ENCODE results near the gene KSR1. TPM values are rescaled to one million over a fixed set of nuclear protein-coding genes. Genes with fewer than 3 reads are reported as not detected.
"Not testable (repeated sequence)": the region's sequence is repeated elsewhere in the genome, so short reads cannot be mapped to it uniquely, and the experiment has no call there.

Gene KSR1
- polyA plus RNA-seq, 3 donors: 45.5 to 90.5 (median 49.0) TPM

DNA sequence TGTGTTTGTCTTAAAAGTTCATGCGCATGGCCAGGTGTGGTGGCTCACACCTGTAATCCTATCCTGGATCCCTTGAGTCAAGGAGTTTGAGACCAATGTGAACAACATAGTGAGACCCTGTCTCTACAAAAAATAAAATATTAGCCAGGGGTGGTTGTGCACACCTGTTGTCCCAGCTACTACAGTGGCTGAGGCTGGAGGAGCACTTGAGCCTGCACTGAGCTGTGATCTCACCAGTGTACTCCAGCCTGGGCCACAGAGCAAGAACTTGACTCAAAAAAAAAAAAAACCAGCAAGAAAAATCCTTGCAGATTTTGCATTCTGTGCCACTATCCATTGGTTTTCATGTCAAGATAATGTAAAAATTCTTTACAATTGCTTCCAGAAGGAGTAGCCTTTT, 8.2 kb downstream of the KSR1 start:
- DNase-seq (ENCODE audit: extremely low read depth in 1 of 11, low read depth in 9 of 11, low spot score in 4 of 11): no peak

DNA sequence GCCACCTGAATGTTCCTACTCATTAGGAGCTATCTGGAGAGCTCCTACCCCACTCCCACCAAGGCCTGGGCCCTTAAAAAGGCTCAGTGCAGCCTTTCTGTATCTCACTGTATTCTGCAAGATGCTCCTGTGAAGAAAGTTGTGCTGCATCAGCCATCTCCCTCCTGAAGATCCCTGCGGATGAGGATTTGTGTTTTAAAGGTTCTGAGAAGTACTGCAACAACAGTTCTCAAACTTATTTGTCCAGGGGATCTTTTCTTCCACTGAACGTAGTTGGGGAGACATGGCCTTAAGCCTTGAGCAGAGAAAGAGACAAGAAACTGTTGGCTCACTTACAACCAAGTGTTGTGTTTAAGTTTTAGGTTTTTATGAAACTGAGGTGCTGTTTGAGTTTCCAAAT, 9.6 kb downstream of the KSR1 start:
- DNase-seq (ENCODE audit: extremely low read depth in 1 of 11, low read depth in 9 of 11, low spot score in 4 of 11): not testable (repeated sequence)

DNA sequence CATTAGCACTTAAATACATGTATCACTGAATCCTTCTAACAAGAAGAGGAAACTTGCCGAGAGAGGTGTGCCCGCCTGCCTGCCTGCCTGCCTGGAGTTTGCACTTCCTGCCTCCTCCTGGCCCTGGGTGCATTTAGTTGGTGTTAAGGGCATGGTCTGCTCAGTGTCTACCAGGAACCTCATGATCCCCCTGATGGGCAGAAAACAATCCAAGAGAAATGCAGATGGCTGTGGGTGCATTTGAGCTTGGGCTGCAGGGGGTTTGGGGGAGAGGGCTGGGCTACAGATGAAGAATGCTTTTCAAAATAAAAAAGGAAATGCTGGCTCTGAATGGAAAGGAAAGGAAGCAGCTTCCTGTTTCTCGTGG, 10.1 kb downstream of the KSR1 start:
- no peak for DNase-seq (ENCODE audit: extremely low read depth in 1 of 11, low read depth in 9 of 11, low spot score in 4 of 11)

DNA sequence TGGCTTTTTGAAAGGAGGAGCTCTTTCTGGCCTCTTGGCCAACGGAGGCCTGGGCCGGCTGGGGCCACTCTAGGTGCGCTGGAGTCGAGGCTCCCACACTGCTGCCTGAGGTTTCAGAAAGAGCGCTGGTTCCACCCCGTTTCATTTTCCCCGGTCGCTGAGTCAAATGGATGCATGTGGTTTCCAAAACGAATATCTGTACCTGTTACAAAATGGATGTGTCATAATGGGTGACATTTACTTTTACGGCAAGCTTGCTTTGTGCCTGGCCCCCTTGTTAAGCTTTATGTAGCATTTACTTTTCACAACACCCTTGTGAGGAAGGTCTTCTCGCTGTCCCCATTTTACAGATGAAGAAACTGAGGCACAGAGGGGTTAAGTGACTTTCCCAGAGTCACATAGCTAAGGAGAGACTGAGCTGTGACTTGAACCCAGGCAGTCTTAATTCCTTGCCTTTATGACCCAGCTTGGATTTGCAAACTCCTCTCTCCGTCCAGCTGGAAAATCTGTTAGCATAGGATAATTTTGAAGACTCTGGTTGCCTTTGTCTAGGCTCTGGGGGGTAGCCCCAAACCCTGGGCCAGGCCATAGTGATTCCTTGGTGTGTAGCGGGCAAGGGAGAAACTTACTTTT, 10.6 kb downstream of the KSR1 start:
- no peak for DNase-seq (ENCODE audit: extremely low read depth in 1 of 11, low read depth in 9 of 11, low spot score in 4 of 11)

DNA sequence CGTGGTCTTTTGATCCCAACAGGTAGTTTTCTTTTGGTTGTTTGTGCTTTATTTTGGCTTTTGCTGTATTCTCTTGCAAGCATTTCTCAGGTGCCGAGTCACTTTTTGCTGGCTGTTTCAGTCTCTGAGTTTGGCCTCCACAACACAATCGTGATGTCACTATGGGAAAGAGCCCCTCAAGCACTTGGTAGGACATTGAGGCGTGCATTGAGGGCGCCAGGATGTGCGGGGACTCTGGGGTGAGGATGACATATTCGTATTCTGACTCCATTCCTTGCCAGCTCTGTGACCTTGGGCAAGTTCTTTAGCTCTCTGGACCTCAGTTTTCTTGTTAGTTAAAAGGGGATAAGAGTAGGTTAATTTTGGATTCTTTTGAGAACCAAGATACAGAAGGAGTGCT, 13.0 kb downstream of the KSR1 start:
- DNase-seq (ENCODE audit: extremely low read depth in 1 of 11, low read depth in 9 of 11, low spot score in 4 of 11): no peak

DNA sequence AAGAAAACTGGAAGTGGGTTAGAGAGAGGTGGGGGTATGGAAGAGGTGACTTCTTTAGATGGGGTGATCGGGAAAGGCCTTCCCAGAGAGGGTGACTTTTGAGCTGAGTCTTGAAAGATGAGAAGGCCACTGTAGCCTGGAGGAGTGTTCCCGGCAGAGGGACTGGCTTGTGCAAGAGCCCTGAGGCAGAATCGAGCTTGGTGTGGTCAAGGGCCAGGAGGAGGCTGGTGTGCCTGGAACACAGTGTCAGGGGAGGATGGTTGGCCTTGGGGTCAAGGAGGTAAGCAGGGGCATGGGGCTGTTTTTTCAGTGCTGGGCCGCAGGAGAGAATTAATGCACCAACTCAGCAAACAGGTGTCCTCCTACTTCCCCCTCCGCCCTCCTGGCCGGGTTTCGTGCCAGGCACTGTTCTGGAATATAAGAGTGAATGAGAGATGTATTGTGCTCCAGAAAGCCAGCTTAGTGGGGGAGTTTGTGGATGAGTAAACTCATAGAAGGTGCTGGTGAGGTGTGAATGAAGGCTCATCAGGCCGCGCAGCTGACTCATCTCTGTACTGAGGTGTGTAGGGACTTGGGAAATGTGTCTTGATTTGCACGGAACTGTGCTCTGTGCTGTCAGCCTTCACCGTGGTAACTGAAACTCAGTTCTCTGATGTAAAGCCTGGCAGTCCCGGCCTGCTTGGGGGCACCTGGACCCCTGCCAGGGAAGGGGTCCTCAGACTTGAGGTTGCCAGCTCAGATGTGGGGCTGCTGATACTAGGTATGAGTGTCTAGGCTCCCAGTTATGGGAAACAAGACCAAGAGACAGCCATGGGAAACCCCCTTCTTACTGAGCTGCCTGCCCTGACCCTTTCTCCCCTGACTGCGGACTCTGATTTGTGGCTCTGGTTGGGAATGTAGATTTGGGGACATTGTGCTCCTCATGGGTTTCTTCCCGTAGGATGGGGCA, 15.3 kb downstream of the KSR1 start:
- no peak for DNase-seq (ENCODE audit: extremely low read depth in 1 of 11, low read depth in 9 of 11, low spot score in 4 of 11)

DNA sequence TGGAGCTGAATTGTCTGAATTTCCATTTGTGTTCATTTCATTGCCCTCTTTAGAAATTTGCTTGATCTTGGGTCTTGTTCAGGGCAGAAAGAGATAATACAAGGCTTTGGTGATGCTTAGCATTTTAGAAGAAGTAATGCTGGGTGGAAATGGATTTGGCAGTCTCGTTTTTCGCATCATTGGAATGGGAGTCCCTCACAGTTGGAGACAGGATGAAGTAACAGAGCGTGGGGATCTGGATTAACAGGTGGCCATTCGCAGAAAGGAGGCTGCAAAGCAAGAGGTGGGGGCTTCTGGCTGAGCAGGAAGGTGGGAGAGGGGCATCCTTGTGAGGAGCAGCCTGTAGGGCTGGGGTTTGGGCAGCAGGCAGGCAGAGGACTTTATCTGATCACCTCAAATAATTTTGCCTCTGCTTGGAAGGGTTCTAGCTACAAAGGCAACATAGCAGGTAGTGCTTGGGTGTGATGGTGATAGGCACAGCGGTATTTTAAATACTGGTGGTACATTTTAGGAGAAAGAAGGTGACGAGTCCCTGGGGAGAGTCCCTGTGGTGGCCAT, 17.0 kb downstream of the KSR1 start:
- no peak for DNase-seq (ENCODE audit: extremely low read depth in 1 of 11, low read depth in 9 of 11, low spot score in 4 of 11)

DNA sequence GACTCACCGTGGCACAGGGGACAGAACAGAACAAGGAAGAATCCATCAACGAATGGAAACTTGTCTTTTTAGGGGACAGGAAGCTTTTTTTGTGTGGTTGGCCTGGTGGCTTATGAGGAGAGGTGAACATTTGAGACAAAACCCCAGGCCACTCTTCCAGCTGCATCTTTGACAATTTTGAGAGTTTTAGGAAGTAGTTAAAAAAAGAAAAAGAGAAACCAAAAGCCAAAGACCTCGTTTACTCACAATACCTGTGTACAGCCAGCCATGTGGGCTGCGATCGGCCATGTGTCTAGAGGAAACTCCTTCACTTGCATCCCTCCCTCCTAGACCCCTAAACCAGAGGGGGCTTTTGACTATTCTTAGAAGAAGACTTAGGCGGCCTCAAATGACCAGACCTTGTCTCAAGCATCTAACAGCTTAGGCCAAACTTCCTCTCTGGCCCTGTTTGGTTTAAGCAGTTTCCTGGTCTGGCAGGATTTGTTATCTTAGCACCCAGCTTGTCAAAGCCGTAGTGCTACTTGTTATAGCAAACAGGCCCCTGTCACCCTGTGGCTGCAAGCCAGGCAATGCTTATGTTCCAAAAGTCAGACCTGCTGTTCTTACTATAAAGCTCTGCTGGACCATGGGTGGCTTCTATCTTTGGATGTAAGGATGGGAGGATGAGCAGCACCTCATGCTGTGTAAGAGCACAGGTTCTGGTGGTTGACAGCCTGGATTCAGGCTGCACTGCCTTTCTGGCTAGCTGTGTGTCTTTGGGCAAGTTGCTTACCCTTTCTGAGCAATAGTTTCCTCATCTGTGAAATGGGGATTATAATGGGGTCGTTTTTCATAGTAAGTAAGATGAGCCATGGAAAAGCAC, 17.7 kb downstream of the KSR1 start:
- DNase-seq (ENCODE audit: extremely low read depth in 1 of 11, low read depth in 9 of 11, low spot score in 4 of 11): no peak

DNA sequence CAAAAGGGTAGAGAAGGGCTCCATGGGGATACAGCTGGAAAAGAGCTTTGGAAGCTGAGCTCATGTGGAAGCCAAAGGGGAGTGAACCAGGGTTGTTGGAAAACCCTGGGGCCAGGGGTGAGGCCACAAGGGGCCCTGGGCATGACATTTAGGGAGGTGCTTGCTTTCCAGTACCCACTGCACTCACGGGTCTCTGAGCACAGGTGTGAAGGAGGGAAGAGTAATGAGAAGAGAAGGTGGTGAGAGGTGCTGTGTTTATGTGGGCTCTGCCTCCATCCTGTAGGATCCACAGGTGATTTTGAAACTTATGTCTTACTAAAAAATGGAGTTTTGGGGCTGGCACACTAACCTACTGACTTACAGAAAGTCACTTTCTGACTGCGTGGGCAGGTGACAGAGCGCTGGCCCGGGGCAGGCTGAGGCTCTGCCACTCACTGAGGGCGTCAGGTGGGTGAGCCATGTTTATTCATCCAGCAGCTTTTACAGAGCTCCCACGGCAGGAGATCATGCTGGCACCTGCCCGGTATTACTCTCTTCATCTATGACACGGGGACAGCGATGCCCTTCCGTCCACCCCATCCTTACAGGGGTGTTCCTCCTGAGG, 18.9 kb downstream of the KSR1 start:
- no peak for DNase-seq (ENCODE audit: extremely low read depth in 1 of 11, low read depth in 9 of 11, low spot score in 4 of 11)

DNA sequence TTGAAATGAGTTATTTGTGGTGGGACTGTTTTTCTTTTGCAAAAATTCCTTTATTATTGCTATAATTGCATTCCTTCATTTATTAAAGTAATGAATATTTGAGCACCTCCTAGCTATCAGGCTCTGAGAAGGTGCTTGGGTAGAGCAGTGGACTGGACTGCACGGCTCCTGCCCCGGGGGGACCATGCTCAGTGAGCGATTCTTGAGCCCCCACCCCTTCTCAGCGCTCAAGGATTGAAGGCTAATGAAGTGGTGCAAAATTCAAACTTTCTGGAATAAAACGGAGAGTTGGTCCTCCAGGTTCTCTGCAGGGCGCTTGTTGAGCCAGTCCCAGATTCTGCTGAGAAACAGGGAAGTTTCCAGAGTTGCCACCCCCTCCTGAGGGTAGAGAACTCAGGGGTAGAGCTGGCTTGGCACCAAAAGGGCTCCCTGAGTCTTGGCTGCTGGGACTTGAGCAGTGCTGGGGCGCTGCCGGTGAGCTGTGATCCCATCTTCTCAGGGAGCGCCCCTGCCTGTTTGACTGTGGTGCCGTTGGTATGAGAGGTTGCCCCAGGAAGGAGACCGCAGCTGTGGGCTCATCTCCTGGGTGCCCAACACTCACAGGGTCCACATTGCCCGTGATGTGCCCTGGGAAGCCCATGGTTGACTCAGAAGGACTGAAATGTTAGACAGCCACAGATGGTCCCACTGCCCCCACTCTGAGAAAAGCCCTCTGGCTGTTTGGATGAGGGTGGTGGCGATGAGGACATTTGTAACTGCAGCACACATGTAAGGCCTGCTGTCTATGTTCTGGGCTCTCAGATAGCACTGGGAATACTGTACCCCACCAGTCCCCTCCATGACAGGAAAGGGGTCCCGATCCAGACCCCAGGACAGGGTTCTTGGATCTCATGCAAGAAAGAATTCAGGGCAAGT, 20.0 kb downstream of the KSR1 start:
- no peak for DNase-seq (ENCODE audit: extremely low read depth in 1 of 11, low read depth in 9 of 11, low spot score in 4 of 11)

DNA sequence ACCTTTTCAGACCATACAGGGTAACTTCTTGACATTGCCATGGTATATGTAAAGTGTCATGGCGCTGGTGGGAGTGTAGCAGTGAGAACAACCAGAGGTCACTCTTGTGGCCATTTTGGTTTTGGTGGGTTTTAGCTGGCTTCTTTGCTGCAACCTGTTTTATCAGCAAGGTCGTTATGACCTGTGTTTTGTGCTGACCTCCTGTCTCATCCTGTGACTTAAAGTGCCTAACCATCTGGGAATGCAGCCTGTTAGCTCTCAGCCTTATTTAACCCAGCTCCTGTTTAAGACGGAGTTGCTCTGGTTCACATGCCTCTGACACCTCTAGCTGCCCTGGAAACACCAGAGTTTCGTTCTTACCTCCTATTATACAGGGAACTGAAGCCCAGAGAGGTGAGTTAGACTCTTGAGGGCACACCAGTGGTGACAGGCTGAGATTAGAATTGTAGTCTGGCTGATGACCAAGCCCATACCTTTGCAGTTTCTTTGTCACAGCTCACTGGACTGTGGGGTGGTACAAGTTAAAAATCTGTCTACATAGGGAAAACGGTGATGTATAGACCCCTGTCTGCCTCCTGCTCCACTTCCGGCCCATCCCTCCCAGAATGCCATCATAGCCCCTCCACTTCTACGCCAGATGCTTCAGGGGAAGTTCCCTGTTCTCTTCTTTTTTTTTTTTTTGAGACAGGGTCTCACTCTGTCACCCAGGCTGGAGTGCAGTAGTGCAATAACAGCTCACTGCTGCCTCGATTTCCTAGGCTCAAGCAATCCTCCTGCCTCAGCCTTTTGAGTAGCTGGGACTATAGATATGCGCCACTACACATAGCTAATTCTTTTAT, 21.0 kb downstream of the KSR1 start:
- no peak for DNase-seq (ENCODE audit: extremely low read depth in 1 of 11, low read depth in 9 of 11, low spot score in 4 of 11)

DNA sequence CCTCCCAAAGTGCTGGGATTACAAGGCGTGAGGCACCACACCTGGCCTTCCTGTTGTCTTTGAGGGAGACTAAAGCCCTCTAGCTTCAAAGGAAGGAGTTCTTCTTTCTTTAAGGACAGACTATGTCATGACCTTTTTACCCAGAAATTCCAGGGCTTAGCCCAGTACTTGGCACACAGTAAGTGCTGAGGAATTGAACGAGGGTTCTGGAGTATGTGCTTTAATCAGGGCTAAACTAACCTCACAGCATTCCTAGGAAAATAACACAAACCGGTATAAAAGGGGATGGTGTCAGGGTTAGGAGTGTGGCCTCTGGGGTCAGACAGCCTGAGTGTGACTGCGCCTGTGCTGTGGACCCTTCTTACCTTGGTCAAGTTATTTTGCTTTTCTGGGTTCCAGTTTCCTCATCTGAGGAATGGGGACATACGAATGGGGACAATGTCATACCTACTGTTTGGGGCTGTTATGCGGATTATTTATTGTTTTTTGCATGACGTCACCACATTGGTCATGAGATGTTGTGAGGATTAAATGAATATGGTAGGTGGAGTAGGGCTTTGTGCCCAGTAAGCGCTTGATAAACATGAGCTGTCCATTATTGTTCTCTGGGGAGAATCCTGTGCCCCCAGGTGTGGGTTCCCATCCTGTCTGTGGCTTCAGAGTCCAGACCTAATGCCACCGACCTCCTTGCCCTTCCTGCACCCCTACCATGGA, 21.9 kb downstream of the KSR1 start:
- DNase-seq (ENCODE audit: extremely low read depth in 1 of 11, low read depth in 9 of 11, low spot score in 4 of 11): no peak

DNA sequence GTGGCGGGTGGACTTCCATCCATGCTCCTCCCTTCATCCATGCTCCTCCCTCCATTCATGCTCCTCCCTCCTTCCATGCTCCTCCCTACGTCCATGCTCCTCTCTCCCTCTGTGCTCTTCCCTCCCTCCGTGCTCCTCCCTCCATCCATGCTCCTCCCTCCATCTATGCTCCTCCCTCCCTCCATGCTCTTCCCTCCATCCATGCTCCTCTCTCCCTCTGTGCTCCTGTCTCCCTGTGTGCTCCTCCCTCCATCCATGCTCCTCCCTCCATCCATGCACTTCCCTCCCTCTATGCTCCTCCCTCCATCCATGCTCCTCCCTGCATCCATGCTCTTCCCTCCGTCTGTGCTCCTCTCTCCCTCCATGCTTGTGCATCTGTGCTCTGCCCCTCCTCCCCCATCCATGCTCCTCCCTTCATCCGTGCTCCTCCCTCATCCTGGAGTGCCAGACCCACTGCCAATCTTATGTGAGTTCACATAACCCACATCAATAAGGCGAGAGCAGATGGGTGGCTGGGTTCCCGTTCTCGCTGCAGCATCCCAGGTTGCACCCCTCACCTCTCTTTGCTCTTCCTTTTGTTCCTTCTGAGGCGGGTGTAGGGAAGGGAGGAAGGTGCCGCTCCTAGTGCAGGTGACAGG, 22.8 kb downstream of the KSR1 start:
- DNase-seq (ENCODE audit: extremely low read depth in 1 of 11, low read depth in 9 of 11, low spot score in 4 of 11): no peak

DNA sequence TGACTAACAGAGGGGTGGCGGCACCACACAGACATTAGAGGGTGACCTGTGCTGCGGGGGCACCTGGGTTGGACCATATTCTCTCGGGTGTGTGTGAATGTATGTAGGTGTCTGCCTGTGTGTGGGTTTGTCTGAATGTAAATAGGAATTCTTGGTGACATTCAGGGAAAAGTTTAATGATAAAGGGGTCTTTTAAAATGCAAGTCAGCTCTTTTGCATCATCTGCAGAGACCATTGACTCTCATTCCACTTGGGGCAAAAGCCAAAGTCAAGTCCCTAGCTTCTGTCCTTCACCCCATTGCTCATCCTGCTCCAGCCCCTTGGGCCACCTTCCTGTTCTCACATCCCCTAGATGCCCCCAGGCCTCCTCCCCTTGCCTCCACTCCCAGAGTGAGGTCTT, 23.6 kb downstream of the KSR1 start:
- DNase-seq (ENCODE audit: extremely low read depth in 1 of 11, low read depth in 9 of 11, low spot score in 4 of 11): no peak

DNA sequence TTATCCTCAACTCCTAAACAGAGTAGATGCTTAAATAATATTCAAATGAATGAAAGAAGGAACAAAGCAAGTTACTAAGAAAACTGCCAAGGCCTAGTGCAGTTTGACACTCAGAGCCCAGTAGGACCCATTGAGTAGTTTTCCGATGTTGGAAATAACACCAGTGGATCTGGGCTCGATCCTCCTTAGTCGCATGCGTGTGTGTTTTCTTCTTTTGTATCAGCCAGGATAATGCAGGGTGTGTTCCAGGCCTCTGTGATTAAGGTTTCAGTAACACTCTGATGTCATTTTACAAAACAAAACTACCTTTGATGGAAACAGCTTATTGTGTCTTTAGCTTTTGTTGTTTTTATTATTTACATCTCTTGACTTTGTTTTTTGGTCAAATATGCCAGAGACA, 24.5 kb downstream of the KSR1 start:
- no peak for DNase-seq (ENCODE audit: extremely low read depth in 1 of 11, low read depth in 9 of 11, low spot score in 4 of 11)

DNA sequence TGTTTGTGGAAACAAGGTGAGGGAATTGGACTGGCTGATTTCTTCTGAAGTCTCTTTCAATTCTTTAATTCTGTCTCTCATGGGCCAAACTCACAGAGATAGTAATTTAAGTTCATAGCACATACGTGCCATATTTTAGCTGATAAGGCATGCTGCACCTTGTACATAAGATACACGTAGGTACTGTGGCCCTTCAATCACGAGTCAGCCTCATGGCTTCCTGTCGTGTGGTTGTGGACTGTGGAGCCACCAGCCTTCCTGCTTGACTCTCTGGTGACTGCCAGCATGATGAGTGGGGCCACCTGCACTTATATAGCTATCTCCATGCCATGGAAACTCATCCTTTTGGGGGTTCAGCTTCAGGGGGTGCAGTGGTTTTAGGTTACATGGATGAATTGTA, 25.1 kb downstream of the KSR1 start:
- DNase-seq (ENCODE audit: extremely low read depth in 1 of 11, low read depth in 9 of 11, low spot score in 4 of 11): no peak

Data from renal cortex interstitium (tissue), 11 donors.